Right lobe of liver (tissue), 6 donors: ENCODE measurements around the gene NCK2. TPM values are rescaled to one million over a fixed set of nuclear protein-coding genes. Genes with fewer than 3 reads are reported as not detected.
A peak's percentile ranks its signal among the peaks of the same experiment; 100 is the strongest.

Experiments
- ATAC-seq, 4 donors: fragments of 200-7000 bp; cut with Tn5 transposase; one replicate each; pipeline ENCODE4 v1.9.1; 2020; ENCODE audit warnings: mild to moderate bottlenecking in 4 of 4, moderate library complexity in 4 of 4
- DNase-seq, 3 donors: peaks; one replicate each; pipeline ENCODE4 v3.0.0-alpha.2; 2020
- H3K27ac ChIP-seq, 3 donors: fragments of 200-600 bp; one replicate each; pipeline ENCODE4 v1.8.0; 2022
- H3K27me3 ChIP-seq, 2 donors: fragments of 200-600 bp; one replicate each; pipeline ENCODE4 v1.8.0; 2022
- H3K36me3 ChIP-seq, 4 donors: fragments of 200-600 bp; sonication (generic) in 1 of 4; one replicate each; pipeline versions ENCODE4 v1.5.1 to v1.8.0; 2017 to 2022; ENCODE audit warnings: control low read depth in 1 of 4
- H3K4me1 ChIP-seq, 4 donors: fragments of 200-600 bp; sonication (generic) in 1 of 4; one replicate each; pipeline versions ENCODE4 v1.5.1 to v1.8.0; 2017 to 2022; ENCODE audit warnings: control low read depth in 1 of 4
- H3K4me3 ChIP-seq, 3 donors: fragments of 200-600 bp; one replicate each; pipeline ENCODE4 v1.8.0; 2022
- H3K9me3 ChIP-seq, 4 donors: fragments of 200-600 bp; sonication (generic) in 1 of 4; one replicate each; pipeline versions ENCODE4 v1.5.1 to v1.8.0; 2017 to 2022; ENCODE audit warnings: control low read depth in 1 of 4
- CTCF ChIP-seq, 4 donors: fragments of 200-600 bp in 3 of 4; fragments of 450-650 bp in 1 of 4; IDR thresholded peaks; one replicate each; pipeline versions ENCODE4 v1.5.1 to v1.8.0; 2016 to 2022; ENCODE audit warnings: antibody characterized with exemption in 4 of 4, mild to moderate bottlenecking in 2 of 4
- POLR2A ChIP-seq: fragments of 450-650 bp; IDR thresholded peaks from one replicate; pipeline ENCODE4 v1.6.1; 2017; ENCODE audit warnings: antibody characterized with exemption, mild to moderate bottlenecking
- WGBS: methylation state at CpG from one replicate; pipeline ENCODE4 v1.1.6; 2018; ENCODE audit warnings: low coverage, low lambda C conversion rate; ENCODE audit not compliant: insufficient coverage; ENCODE audit errors: missing lambda C conversion rate; 5-methylcytosine and 5-hydroxymethylcytosine counted together
- intact Hi-C, 2 donors: fragments of 100-400 bp; cut with DNase I; formaldehyde crosslinking; loops; one replicate each; pipeline versions ENCODE4 v1.11.2 to v1.14.1; 2022
- total RNA-seq, 6 experiments: library from RNA; depleted of rRNA in 2 of 6; stranded (reverse); fragments of >200 nt in 2 of 6; fragmentation: NEBNext Ultra II Directional in 3 of 6; extraction: Animal tissue kit (Norgen Biotek cat#: 25700) in 3 of 6; gene quantifications; one replicate each; pipeline versions ENCODE4 v1.1.0 to v1.2.4, GENCODE V29; 2016 to 2023
- donor health status: DM: no; HTN: yes; CAD: no.
- donor health status: DM: no; HTN: no; CAD: no.
- donor health status: DM: no; HTN: no; CAD: no.
- donor health status: DM: no; HTN: yes; CAD: no.
- donor health status: DM: no; HTN: yes; CAD: no.

The NCK2 gene
- total RNA-seq, 6 experiments from 2014 or later, result 4.8 to 11.7 (median 7.1) TPM

GRCh38 chr2:105741174-105741573 is 3.5 kb upstream of the NCK2 start:
- no peaks in the 10 kb centered on the region for H3K36me3 ChIP-seq
- no peaks in the 10 kb centered on the region for H3K9me3 ChIP-seq
- DNase-seq, result no peak
- 82% methylated on average over 3 of the region's 3 CpGs for WGBS
- no peak for TF ChIP-seq CTCF (IDR thresholded peaks at IDR 0.05)
- no peak for TF ChIP-seq POLR2A
- intact Hi-C loops, result no loop called here
- H3K27me3 ChIP-seq, result no peaks in the 10 kb centered on the region
- H3K4me1 ChIP-seq, result peaks cover 0 to 6% (median 0%) of the 10 kb centered on the region in 4 donors
- H3K4me3 ChIP-seq, result no peak overlapping the region
- ATAC-seq, result no peak
- H3K27ac ChIP-seq, result no peak overlapping the region

GRCh38 chr2:105741617-105742016 is 3.1 kb upstream of the NCK2 start:
- 92% methylated on average over 4 of the region's 4 CpGs for WGBS
- Histone ChIP-seq H3K4me1 (peaks cover 0 to 9% (median 0%) of the 10 kb centered on the region in 4 donors), H3K36me3 (no peaks in the 10 kb centered on the region), H3K4me3 (no peak overlapping the region), H3K9me3 (no peaks in the 10 kb centered on the region), H3K27ac (no peak overlapping the region), H3K27me3 (no peaks in the 10 kb centered on the region)
- ATAC-seq (no peak), DNase-seq (no peak)
- intact Hi-C loops, result no loop called here
- TF ChIP-seq POLR2A (no peak), CTCF (IDR thresholded peaks at IDR 0.05) (no peak)

- H3K9me3 ChIP-seq, result no peaks in the 10 kb centered on the region
- peaks cover 0 to 9% (median 0%) of the 10 kb centered on the region in 4 donors for H3K4me1 ChIP-seq
- intact Hi-C loops, result no loop called here
- H3K4me3 ChIP-seq, result peak overlapping the region; percentile 44 to 72 (median 51)
- H3K27ac ChIP-seq, result peak overlapping the region; percentile 61 to 89 (median 76)
- H3K36me3 ChIP-seq, result no peaks in the 10 kb centered on the region
- DNase-seq, result peak; percentile 61 to 78 (median 70)
- TF ChIP-seq POLR2A (peak; percentile 14), CTCF (IDR thresholded peaks at IDR 0.05) (peak in 1 of 4 donors; percentile 5)
- peak; percentile 87 to 91 (median 87) for ATAC-seq
- WGBS, result 7% methylated on average over 30 of the region's 75 CpGs
- no peaks in the 10 kb centered on the region for H3K27me3 ChIP-seq
Observed at GRCh38 chr2:105744091-105744908, 412 bp upstream of the NCK2 start.

- peaks cover 0 to 9% (median 0%) of the 10 kb centered on the region in 4 donors for H3K4me1 ChIP-seq
Observed at GRCh38 chr2:105746177-105747080, 1.7 kb downstream of the NCK2 start.

More at GRCh38 chr2:105746177-105747080, 1.7 kb downstream of the NCK2 start:
- Histone ChIP-seq H3K36me3 (no peaks in the 10 kb centered on the region), H3K27ac (peak overlapping the region in 2 of 3 donors; percentile 76 to 84), H3K4me3 (peak overlapping the region; percentile 69 to 81 (median 72)), H3K27me3 (no peaks in the 10 kb centered on the region), H3K9me3 (no peaks in the 10 kb centered on the region)
- ATAC-seq, result peak; percentile 26 to 42 (median 38)
- 33% methylated on average over 21 of the region's 23 CpGs for WGBS
- TF ChIP-seq POLR2A (no peak), CTCF (IDR thresholded peaks at IDR 0.05) (no peak)
- DNase-seq, result peak; percentile 69 to 78 (median 75)
- intact Hi-C loops, result no loop called here
